ENCODE measurements around the gene C12orf56.

C12orf56 gene

DNA sequence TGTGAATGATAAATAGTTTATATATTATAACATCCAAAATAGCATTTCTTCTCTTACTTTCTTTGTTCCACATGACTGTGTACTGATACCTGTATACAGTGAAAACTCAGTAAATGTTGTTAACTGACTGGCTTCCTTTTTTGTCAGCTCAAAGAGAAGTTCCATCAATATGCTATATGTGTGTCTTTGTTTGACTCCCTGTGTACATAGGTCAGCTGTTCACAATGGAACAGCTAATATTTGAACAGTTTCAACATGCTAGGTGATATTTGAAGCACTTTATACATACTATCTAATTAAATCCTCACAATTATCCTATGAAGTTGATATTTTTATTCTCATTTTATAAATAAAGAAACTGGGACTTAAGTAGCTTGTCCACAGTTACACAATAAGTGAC, 153.2 kb downstream of the C12orf56 start:
- no peak overlapping the region for H3K4me3 ChIP-seq (replicated peaks; ENCODE audit: low read depth, low read length)
- TF ChIP-seq, protein P1, sequence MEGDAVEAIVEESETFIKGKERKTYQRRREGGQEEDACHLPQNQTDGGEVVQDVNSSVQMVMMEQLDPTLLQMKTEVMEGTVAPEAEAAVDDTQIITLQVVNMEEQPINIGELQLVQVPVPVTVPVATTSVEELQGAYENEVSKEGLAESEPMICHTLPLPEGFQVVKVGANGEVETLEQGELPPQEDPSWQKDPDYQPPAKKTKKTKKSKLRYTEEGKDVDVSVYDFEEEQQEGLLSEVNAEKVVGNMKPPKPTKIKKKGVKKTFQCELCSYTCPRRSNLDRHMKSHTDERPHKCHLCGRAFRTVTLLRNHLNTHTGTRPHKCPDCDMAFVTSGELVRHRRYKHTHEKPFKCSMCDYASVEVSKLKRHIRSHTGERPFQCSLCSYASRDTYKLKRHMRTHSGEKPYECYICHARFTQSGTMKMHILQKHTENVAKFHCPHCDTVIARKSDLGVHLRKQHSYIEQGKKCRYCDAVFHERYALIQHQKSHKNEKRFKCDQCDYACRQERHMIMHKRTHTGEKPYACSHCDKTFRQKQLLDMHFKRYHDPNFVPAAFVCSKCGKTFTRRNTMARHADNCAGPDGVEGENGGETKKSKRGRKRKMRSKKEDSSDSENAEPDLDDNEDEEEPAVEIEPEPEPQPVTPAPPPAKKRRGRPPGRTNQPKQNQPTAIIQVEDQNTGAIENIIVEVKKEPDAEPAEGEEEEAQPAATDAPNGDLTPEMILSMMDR (IDR thresholded peaks at IDR 0.05; ENCODE audit: low read length, missing control alignments), result no peak
- DNase-seq (ENCODE audit: low read depth), result no peak

DNA sequence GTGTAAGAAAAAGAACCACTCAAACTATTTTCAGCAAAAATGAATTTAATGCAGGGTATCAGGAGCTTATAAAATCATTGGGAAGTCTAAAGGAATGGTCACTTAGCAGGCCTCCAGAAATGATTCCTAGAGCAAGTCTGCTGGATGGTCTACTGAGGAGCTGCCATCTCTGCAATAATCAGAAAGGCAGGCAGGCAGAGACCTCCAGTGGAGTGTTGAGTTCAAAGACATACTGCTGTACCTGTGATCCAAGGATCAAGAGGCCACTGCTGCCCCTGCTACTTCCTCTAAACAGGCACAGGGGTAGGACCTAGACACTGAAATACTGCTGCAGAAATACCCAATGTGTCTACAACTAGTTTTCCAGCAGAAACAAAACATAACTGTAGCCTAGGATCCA, 154.0 kb downstream of the C12orf56 start:
- H3K4me3 ChIP-seq (replicated peaks; ENCODE audit: low read depth, low read length), result no peak overlapping the region
- peak; percentile 52 for DNase-seq (ENCODE audit: low read depth)
- TF ChIP-seq, protein P1 (IDR thresholded peaks at IDR 0.05; ENCODE audit: low read length, missing control alignments), result peak; percentile 27

DNA sequence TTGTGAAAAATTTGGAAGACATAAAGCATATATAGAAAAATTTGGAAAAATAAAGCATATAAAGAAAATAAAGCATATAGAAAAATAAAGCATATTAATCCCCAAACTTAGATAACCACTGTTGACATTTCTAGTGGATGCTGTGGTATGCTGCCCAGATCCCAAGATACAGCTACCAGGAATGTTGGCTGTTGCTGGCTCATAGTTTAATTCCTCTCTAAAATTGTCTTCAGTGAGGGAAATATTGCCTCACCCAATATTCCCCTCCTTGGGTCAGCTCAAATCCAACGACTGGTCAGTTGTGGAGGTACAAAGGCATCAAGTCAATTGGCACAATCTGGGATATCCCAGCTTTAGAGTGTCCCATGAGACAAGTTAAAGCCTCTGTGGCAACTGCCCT, 158.4 kb downstream of the C12orf56 start:
- no peak for DNase-seq (ENCODE audit: low read depth)
- no peak overlapping the region for H3K4me3 ChIP-seq (replicated peaks; ENCODE audit: low read depth, low read length)
- TF ChIP-seq, protein P1 (IDR thresholded peaks at IDR 0.05; ENCODE audit: low read length, missing control alignments), result no peak

DNA sequence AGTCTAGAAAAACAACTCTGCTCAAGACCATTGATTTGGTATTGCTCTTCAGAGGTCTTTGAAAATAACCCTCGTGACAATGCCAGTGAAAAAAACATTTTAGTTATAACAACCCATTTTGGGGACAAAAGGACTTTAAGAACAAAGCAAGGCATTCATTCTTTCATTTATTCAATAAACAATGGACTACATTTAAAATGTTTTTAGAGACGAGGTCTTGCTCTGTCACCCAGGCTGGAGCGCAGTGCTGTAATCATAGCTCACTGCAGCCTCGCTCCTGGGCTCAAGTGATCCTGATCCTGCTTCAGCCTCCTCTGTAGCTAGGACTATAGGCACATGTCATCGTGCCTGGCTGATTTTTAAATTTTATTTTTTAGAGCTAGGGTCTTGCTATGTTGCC, 160.8 kb downstream of the C12orf56 start:
- no peak overlapping the region for H3K4me3 ChIP-seq (replicated peaks; ENCODE audit: low read depth, low read length)
- TF ChIP-seq, protein P1 (IDR thresholded peaks at IDR 0.05; ENCODE audit: low read length, missing control alignments), result no peak
- no peak for DNase-seq (ENCODE audit: low read depth)

DNA sequence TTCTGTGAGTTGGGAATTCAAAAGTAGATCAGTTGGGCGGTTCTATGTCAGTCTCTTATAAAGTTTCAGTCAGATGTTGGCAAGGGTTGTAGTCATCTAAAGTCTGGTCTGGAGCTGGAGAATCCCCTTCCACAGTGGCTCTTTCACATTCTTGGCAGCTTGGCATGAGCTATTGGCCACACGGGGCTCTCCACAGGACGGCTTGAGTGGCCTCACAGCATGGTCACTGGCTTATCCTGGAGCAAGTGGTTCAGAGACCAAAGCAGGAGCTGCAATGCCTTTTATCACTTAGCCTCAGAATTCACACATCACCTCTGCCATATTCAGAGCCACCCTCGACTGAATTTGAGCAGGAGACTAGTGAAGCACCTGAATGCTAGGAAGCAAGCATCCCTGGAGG, 161.3 kb downstream of the C12orf56 start:
- H3K4me3 ChIP-seq (replicated peaks; ENCODE audit: low read depth, low read length), result no peak overlapping the region
- DNase-seq (ENCODE audit: low read depth), result no peak
- TF ChIP-seq, protein P1 (IDR thresholded peaks at IDR 0.05; ENCODE audit: low read length, missing control alignments), result no peak

DNA sequence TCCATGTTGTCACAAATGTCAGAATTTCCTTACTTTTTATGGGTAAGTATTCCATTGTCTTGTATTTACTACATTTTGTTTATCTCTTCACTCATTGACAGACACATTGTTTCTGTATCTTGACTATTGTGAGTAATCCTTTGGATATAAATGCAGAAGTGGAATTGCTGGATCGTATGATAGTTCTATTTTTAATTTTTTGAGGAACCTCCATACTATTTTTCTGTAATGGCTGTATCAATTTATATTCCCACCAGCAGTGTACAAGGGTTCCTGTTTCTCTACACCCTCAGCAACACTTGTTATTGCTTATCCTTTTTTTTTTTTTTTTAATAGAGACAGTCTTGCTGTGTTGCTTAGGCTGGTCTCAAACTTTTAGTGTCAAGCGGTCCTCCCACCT, 164.9 kb downstream of the C12orf56 start:
- no peak overlapping the region for H3K4me3 ChIP-seq (replicated peaks; ENCODE audit: low read depth, low read length)
- no peak for DNase-seq (ENCODE audit: low read depth)
- TF ChIP-seq, protein P1 (IDR thresholded peaks at IDR 0.05; ENCODE audit: low read length, missing control alignments), result no peak

DNA sequence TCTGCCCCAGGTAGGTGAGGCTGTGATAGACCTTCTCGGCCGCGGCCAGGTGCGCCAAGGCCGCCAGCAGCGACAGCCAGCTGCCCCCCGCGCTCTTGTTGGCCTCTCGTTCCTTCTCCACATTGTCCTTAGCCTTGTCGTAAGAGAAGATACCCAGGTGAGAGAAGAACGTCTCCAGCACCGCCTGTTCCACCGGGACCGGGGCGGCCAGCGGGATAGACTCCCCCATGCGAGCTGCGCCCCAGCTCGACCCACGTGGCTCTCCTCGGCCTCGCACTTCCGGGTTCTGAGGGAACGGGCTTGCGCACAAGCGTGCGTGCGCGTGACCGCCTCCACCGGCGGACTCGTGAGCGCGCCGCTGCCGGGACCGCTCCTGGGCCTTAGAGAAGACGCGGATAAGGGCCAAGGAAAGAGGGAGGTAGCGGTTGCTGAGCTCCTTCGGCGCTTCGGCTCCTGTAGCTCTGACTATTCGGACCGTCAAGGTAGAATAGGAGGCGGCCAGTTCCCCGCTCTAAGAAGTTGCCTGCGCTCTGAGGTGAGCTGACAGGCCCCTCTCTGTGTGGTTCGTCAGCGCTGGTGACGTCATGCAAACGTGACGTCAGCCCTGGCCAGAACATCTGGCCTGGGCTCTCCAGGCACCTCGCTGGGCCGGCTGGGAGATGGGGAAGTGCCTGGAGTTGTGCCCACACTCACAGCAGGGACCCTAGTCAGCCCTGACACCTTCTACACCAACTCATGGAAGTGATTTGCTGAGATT, 168.4 kb downstream of the C12orf56 start, which contains the start of gene KICS2:
KICS2 (minus strand) TSS at position 288 of the 757 bp plus-strand sequence; CDS start at position 229, 59 bp downstream.
- TF ChIP-seq, protein P1 (IDR thresholded peaks at IDR 0.05; ENCODE audit: low read length, missing control alignments), result no peak
- peak; percentile 95 for DNase-seq (ENCODE audit: low read depth)
- H3K4me3 ChIP-seq (replicated peaks; ENCODE audit: low read depth, low read length), result peak within 1 kb of the TSS; percentile 92

All from fibroblast of pulmonary artery (primary cell).